Uterus (tissue), 2 donors: ENCODE measurements around the gene NPAS1.

Source experiments
- POLR2A ChIP-seq, 2 donors: fragments of 450-650 bp; IDR thresholded peaks; one replicate each; pipeline ENCODE4 v1.6.1; 2016; ENCODE audit warnings: antibody characterized with exemption in 2 of 2, mild to moderate bottlenecking in 1 of 2, moderate library complexity in 1 of 2
- TF ChIP-seq, protein P1 (sequence below), 4 experiments: fragments of 200-600 bp in 2 of 4; fragments of 450-650 bp in 2 of 4; sonication (generic) in 2 of 4; IDR thresholded peaks; one replicate each; pipeline ENCODE4 v1.5.1; 2016 to 2019; ENCODE audit warnings: antibody characterized with exemption in 4 of 4, mild to moderate bottlenecking in 2 of 4, moderate library complexity in 1 of 4

DNA sequence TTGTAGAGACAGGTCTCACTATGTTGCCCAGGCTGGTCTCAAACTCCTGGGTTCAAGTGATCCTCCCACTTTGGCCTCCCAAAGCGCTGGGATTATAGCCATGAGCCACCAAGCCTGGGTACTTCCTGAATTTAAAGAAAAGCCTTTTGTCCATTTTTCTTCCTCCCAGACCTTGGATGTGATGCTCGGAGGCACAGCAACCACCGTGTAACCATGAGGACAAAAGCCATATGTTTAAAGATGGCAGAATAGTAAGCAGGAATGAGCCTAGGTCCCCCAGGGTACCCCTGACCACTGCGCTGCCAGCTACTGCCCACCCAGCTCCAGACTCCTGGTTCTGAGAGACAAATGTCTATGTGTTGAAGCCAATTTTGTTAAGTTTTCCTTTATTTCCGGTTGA lies 62.9 kb downstream of the NPAS1 start:
- TF ChIP-seq POLR2A (IDR thresholded peaks at IDR 0.05): no peak
- TF ChIP-seq, protein P1, sequence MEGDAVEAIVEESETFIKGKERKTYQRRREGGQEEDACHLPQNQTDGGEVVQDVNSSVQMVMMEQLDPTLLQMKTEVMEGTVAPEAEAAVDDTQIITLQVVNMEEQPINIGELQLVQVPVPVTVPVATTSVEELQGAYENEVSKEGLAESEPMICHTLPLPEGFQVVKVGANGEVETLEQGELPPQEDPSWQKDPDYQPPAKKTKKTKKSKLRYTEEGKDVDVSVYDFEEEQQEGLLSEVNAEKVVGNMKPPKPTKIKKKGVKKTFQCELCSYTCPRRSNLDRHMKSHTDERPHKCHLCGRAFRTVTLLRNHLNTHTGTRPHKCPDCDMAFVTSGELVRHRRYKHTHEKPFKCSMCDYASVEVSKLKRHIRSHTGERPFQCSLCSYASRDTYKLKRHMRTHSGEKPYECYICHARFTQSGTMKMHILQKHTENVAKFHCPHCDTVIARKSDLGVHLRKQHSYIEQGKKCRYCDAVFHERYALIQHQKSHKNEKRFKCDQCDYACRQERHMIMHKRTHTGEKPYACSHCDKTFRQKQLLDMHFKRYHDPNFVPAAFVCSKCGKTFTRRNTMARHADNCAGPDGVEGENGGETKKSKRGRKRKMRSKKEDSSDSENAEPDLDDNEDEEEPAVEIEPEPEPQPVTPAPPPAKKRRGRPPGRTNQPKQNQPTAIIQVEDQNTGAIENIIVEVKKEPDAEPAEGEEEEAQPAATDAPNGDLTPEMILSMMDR (IDR thresholded peaks at IDR 0.05): no peak
